Naive B cell (primary cell): Measurements from ENCODE around the gene USP6. TPM values are rescaled to one million over a fixed set of nuclear protein-coding genes. Genes with fewer than 3 reads are reported as not detected.
"Not testable (repeated sequence)": the region's sequence is repeated elsewhere in the genome, so short reads cannot be mapped to it uniquely, and the experiment has no call there.

ENCODE experiments used
- ATAC-seq, 2 donors: fragments of 150-1000 bp; cut with Tn5 transposase; 2 replicates each; pipeline ENCODE4 v1.10.0; 2021; ENCODE audit warnings: low read depth in 2 of 2, mild to moderate bottlenecking in 2 of 2, moderate library complexity in 2 of 2
- DNase-seq: peaks from one replicate; pipeline ENCODE4 v3.0.0; 2022
- H3K27ac Mint-ChIP-seq, 6 donors: one replicate each; pipeline ENCODE4 v1.8.0; 2020 to 2022; ENCODE audit warnings: mild to moderate bottlenecking in 6 of 6, mixed read lengths in 6 of 6, moderate library complexity in 5 of 6, inconsistent platforms in 2 of 6
- H3K27me3 Mint-ChIP-seq, 3 donors: one replicate each; pipeline ENCODE4 v1.8.0; 2021 to 2022; ENCODE audit warnings: mixed read lengths in 3 of 3, mild to moderate bottlenecking in 1 of 3
- H3K36me3 Mint-ChIP-seq, 2 donors: one replicate each; pipeline ENCODE4 v1.8.0; 2020 to 2022; ENCODE audit warnings: mixed read lengths in 2 of 2, inconsistent platforms in 1 of 2, mild to moderate bottlenecking in 1 of 2
- H3K4me1 Mint-ChIP-seq, 3 donors: one replicate each; pipeline ENCODE4 v1.8.0; 2020 to 2022; ENCODE audit warnings: mixed read lengths in 3 of 3, inconsistent platforms in 1 of 3, mild to moderate bottlenecking in 1 of 3, moderate library complexity in 1 of 3
- H3K4me3 Mint-ChIP-seq, 8 donors: one replicate each; pipeline ENCODE4 v1.8.0; 2020 to 2022; ENCODE audit warnings: mild to moderate bottlenecking in 8 of 8, mixed read lengths in 8 of 8, moderate library complexity in 8 of 8, inconsistent platforms in 2 of 8
- H3K9me3 Mint-ChIP-seq, 7 donors: one replicate each; pipeline ENCODE4 v1.8.0; 2020 to 2022; ENCODE audit warnings: mixed read lengths in 7 of 7, mild to moderate bottlenecking in 5 of 7, inconsistent platforms in 2 of 7, moderate library complexity in 1 of 7
- polyA plus RNA-seq, 6 donors: library from polyadenylated mRNA; unstranded; fragments of 300-500 nt; fragmentation: Illumina TruSeq; gene quantifications; one replicate each; pipeline ENCODE4 v1.2.3, GENCODE V29; 2021; ENCODE audit warnings: low read depth in 6 of 6

USP6 gene
- polyA plus RNA-seq, 6 donors from 2014 or later: 0.06 to 0.37 (median 0.12) TPM

DNA sequence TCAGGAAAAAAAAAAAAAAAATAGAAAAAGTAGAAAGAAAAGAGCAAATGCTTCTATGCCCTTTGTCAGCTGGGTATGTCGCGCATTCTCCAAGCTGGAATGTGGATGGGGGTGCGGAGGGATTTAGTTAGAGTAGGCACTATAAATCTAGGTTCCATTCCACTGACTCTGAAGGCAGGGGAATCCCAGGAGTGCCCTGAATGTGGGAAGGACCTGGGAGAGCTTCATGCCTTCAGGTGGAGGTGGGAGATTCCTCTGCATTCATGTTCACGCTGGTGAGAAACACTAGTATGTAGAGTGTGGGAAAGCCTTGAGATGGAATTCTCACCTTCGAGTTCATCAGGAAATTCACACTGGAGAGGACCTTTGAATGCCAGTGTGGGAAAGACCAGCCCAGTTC is 16.6 kb upstream of the USP6 start:
- H3K9me3 Mint-ChIP-seq: peaks cover 5 to 25% (median 18%) of the 10 kb centered on the region in 7 donors
- H3K27me3 Mint-ChIP-seq: no peaks in the 10 kb centered on the region
- peaks cover 20 to 24% (median 20%) of the 10 kb centered on the region in 3 donors for H3K4me1 Mint-ChIP-seq
- DNase-seq: no peak
- ATAC-seq: no peak
- peaks cover 0 to 10% of the 10 kb centered on the region in 2 donors for H3K36me3 Mint-ChIP-seq
- H3K4me3 Mint-ChIP-seq: peak overlapping the region in 3 of 8 donors; percentile 61 to 86 (median 84)
- H3K27ac Mint-ChIP-seq: no peak overlapping the region

- ATAC-seq (no peak), DNase-seq (no peak)
- Mint-ChIP-seq H3K27me3 (no peaks in the 10 kb centered on the region), H3K27ac (peak overlapping the region in 2 of 6 donors; percentile 20 to 47), H3K4me1 (peaks cover 14 to 19% (median 16%) of the 10 kb centered on the region in 3 donors), H3K4me3 (peak overlapping the region in 1 of 8 donors; percentile 61), H3K36me3 (peaks cover 2% of the 10 kb centered on the region in 2 donors), H3K9me3 (peaks cover 0 to 11% (median 8%) of the 10 kb centered on the region in 7 donors)
Observed at GRCh38 chr17:5100832-5101231, 15.0 kb upstream of the USP6 start.

GRCh38 chr17:5110816-5111215 is 5.0 kb upstream of the USP6 start:
- peak overlapping the region; percentile 64 to 95 (median 84) for H3K27ac Mint-ChIP-seq
- H3K36me3 Mint-ChIP-seq: peaks cover 8 to 17% of the 10 kb centered on the region in 2 donors
- DNase-seq: peak; percentile 40

GRCh38 chr17:5111402-5112204 is 4.2 kb upstream of the USP6 start, which contains the start of gene ZNF232:
ZNF232 (minus strand) TSS chr17:5111878; CDS start chr17:5111822, 56 bp downstream.
- DNase-seq (peak; percentile 91), ATAC-seq (peak; percentile 87 to 88)
- H3K27ac Mint-ChIP-seq: peak within 1 kb of the TSS; percentile 64 to 95 (median 87)
- H3K36me3 Mint-ChIP-seq: peaks cover 8 to 9% of the 10 kb centered on the region in 2 donors
- no peaks in the 10 kb centered on the region for H3K9me3 Mint-ChIP-seq
- H3K27me3 Mint-ChIP-seq: peaks cover 3 to 26% (median 12%) of the 10 kb centered on the region in 3 donors
- peaks cover 24 to 46% (median 34%) of the 10 kb centered on the region in 3 donors for H3K4me1 Mint-ChIP-seq
- peak within 1 kb of the TSS; percentile 86 to 98 (median 92) for H3K4me3 Mint-ChIP-seq

More at GRCh38 chr17:5110816-5111215, 5.0 kb upstream of the USP6 start:
- peak; percentile 26 to 32 for ATAC-seq
- Mint-ChIP-seq H3K9me3 (no peaks in the 10 kb centered on the region), H3K27me3 (peaks cover 0 to 18% (median 7%) of the 10 kb centered on the region in 3 donors), H3K4me1 (peaks cover 24 to 42% (median 30%) of the 10 kb centered on the region in 3 donors), H3K4me3 (peak overlapping the region; percentile 86 to 98 (median 92))

DNA sequence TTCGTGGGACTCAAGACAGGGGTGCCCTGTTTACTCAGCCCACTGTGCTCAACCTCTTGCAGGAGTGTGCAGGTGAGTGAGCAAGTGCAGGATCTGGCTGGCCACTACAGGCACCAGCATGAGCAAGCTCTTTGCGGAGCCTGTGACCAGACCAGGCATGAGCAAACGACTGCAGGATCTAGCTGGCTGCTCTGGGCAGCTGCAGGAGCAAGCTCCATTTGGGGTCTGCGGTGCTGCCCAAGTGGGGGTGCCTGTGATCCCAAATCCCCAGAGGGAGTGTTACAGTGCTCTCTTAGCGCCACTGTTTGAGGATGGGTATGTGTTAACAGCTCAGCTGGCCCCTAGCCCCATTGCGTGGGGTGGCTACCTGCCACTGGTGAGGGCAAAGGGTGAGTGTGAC is 2.4 kb downstream of the USP6 start:
- DNase-seq (no peak), ATAC-seq (no peak)
- Mint-ChIP-seq H3K27me3 (peaks cover 29 to 78% (median 43%) of the 10 kb centered on the region in 3 donors), H3K4me1 (peaks cover 9 to 18% (median 14%) of the 10 kb centered on the region in 3 donors), H3K4me3 (no peak overlapping the region), H3K27ac (peak overlapping the region in 2 of 6 donors; percentile 15 to 27), H3K9me3 (peaks cover 0 to 8% (median 4%) of the 10 kb centered on the region in 7 donors), H3K36me3 (peaks cover 5 to 8% of the 10 kb centered on the region in 2 donors)

- ATAC-seq (no peak), DNase-seq (no peak)
- Mint-ChIP-seq H3K36me3 (peaks cover 0 to 8% of the 10 kb centered on the region in 2 donors), H3K27ac (no peak overlapping the region), H3K4me1 (peaks cover 9 to 18% (median 14%) of the 10 kb centered on the region in 3 donors), H3K4me3 (no peak overlapping the region), H3K27me3 (peaks cover 43 to 81% (median 51%) of the 10 kb centered on the region in 3 donors), H3K9me3 (peaks cover 0 to 8% (median 4%) of the 10 kb centered on the region in 7 donors)
Observed at GRCh38 chr17:5120036-5120435, 4.2 kb downstream of the USP6 start.

- H3K27ac Mint-ChIP-seq, ATAC-seq, DNase-seq, H3K36me3 Mint-ChIP-seq, H3K9me3 Mint-ChIP-seq: not testable (repeated sequence)
- Mint-ChIP-seq H3K4me3 (peak overlapping the region in 3 of 8 donors; percentile 19 to 66 (median 66)), H3K27me3 (peaks cover 44 to 75% (median 50%) of the 10 kb centered on the region in 3 donors), H3K4me1 (peaks cover 9 to 18% (median 14%) of the 10 kb centered on the region in 3 donors)
Observed at GRCh38 chr17:5120436-5121185, 4.8 kb downstream of the USP6 start.

- H3K4me3 Mint-ChIP-seq: peak overlapping the region; percentile 19 to 81 (median 65)
Observed at GRCh38 chr17:5121186-5121841, 5.5 kb downstream of the USP6 start.

GRCh38 chr17:5122056-5122455 is 6.2 kb downstream of the USP6 start:
- H3K27me3 Mint-ChIP-seq: peaks cover 47 to 74% (median 48%) of the 10 kb centered on the region in 3 donors
- H3K27ac Mint-ChIP-seq: peak overlapping the region in 1 of 6 donors; percentile 65
- H3K36me3 Mint-ChIP-seq, DNase-seq, H3K4me1 Mint-ChIP-seq, H3K9me3 Mint-ChIP-seq, ATAC-seq: not testable (repeated sequence)
- peak overlapping the region in 6 of 8 donors; percentile 55 to 86 (median 72) for H3K4me3 Mint-ChIP-seq

More at GRCh38 chr17:5121186-5121841, 5.5 kb downstream of the USP6 start:
- ATAC-seq: no peak
- Mint-ChIP-seq H3K27ac (peak overlapping the region in 1 of 6 donors; percentile 65), H3K36me3 (peaks cover 0 to 8% of the 10 kb centered on the region in 2 donors), H3K9me3 (peaks cover 0 to 8% (median 4%) of the 10 kb centered on the region in 7 donors), H3K27me3 (peaks cover 50 to 75% (median 54%) of the 10 kb centered on the region in 3 donors), H3K4me1 (peaks cover 9 to 16% (median 14%) of the 10 kb centered on the region in 3 donors)
- DNase-seq: no peak

DNA sequence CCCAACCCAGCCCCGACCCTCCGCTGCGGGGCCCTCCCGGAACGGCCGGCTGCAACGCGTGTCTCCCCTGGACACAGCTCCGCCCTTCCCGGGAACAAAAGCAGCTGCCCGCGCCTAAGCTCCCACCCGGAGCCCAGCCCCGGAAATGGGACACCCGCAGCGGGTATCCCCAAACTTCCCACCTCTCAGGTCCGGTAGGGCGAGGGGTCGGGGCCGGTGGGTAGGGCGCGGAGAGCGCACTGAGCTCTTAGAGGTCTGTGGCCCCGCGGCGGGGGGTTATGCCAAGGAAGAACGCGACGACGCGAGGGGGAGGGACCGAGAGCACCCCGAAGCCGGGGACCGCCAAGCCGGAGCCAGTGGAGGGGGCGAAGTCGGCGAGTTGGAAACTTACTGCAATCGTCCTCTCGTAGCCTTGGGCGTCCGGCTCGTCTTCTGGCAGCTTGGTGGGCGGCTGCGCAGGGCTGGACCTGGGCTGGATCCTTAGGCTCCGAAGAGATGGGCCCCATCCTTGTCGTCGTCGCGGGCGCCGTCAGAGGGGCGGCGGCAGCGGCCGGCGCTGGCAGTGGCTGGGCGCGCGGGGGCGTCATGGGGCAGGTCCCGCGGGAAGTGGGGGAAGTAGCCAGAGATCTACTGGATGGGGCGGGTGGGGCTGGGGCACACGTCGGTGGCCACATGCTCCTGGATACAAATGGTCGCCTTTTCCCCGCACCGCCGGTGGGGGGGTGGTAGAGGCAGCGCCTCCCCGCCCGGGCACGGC is 6.9 kb downstream of the USP6 start:
- peaks cover 7 to 10% (median 9%) of the 10 kb centered on the region in 3 donors for H3K4me1 Mint-ChIP-seq
- peak overlapping the region in 6 of 8 donors; percentile 12 to 66 (median 54) for H3K4me3 Mint-ChIP-seq
- H3K9me3 Mint-ChIP-seq: peaks cover 0 to 8% (median 4%) of the 10 kb centered on the region in 7 donors
- peak; percentile 84 to 87 for ATAC-seq
- DNase-seq: peak; percentile 29
- peaks cover 47 to 75% (median 55%) of the 10 kb centered on the region in 3 donors for H3K27me3 Mint-ChIP-seq
- peaks cover 0 to 8% of the 10 kb centered on the region in 2 donors for H3K36me3 Mint-ChIP-seq
- no peak overlapping the region for H3K27ac Mint-ChIP-seq

DNA sequence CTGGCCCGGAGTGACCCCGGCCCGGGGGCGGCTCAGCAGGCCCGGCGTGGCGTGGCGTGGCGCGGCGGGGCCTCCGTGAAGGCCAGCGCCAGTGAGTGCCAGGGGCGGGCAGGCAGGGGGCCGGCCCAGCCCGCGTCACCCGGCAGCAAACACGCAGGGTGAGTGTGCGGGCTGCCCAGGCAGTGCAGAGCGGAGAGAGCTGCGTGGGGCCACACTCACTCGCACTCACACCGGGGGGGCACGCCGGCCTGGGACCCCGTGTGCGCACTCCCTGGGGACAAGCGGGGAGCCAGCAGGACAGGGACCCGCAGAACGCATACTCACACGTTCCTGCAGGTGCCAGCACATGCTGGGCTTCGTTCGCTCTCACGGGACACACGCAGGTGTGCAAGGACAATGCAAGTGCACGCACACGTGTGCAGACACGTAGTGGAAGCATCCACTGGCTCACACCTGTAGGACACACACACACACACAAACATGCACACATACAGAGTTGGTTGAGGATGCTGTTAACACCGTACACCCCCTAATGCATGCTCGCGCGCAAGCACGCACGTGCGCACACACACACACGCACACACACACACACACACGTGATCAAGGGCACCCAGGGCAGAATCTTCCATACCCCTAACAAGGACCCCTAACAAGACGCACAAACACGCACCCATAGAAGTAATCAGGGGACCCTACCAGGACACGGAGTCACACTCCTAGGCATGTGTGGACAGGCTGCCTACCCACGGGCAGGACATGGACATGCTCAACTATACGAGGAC is 7.7 kb downstream of the USP6 start:
- peaks cover 7 to 10% (median 9%) of the 10 kb centered on the region in 3 donors for H3K4me1 Mint-ChIP-seq
- peak; percentile 5 to 23 for ATAC-seq
- H3K4me3 Mint-ChIP-seq: peak overlapping the region in 6 of 8 donors; percentile 1 to 47 (median 35)
- no peak overlapping the region for H3K27ac Mint-ChIP-seq
- DNase-seq: no peak
- H3K36me3 Mint-ChIP-seq: peaks cover 0 to 8% of the 10 kb centered on the region in 2 donors
- H3K9me3 Mint-ChIP-seq: peaks cover 0 to 6% (median 1%) of the 10 kb centered on the region in 7 donors
- H3K27me3 Mint-ChIP-seq: peaks cover 42 to 71% (median 55%) of the 10 kb centered on the region in 3 donors
